ENCODE measurements around the gene KCNQ1. TPM values are rescaled to one million over a fixed set of nuclear protein-coding genes. Genes with fewer than 3 reads are reported as not detected.

KCNQ1 gene
- total RNA-seq, 1 donor from 2014 or later = 4.8 TPM

DNA sequence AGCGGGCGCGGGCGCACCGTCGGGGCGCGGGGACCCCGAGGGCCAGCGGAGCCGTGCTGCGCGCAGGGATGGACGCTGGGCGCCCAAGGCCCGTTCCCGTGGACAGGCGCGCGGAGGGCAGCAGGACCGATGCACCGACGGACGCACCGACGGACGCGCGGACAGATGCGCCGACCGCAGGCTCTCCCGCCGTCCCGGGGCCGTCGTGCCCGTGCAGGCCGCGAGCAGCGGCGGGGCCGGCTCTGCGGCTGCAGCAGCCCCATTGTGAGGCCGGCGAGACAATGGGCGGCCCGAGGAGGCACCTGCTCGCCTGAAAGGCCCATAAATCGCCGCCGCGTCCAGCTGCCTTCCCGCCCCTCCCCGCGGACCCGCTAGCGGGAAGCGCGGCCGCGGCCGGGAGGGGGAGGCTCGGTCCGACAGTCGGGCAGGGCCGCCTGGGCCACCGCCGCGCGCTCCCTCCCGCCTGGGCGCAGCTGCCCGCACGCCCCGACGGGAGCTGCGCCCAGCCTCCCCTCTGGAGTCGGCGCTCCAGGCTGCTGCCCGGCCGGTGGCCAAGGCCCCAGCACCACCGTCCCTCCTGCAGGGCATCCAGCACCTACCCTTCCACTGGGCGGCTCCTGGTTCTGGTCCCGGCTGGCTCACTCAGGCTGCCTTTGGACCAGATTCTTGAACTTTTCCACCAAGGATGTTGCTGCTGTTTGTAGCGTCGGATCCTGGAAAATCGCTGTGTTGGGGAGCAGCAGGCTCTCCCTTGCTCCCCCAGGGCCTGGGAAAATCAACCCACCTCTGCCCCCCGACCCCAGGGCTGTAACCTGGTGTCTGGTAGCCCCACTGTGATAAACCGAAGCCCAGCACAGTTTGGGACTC is 425.0 kb downstream of the KCNQ1 start:
- Mint-ChIP-seq H3K27ac (no peak overlapping the region), H3K9me3 (no peaks in the 10 kb centered on the region), H3K4me1 (ENCODE audit: unreplicated experiment) (peaks cover 33% of the 10 kb centered on the region), H3K4me3 (no peak overlapping the region), H3K27me3 (peaks cover 53% of the 10 kb centered on the region), H3K36me3 (no peaks in the 10 kb centered on the region)
- no peak for DNase-seq (ENCODE audit: extremely low spot score, unreplicated experiment)
- TF ChIP-seq, protein P1, sequence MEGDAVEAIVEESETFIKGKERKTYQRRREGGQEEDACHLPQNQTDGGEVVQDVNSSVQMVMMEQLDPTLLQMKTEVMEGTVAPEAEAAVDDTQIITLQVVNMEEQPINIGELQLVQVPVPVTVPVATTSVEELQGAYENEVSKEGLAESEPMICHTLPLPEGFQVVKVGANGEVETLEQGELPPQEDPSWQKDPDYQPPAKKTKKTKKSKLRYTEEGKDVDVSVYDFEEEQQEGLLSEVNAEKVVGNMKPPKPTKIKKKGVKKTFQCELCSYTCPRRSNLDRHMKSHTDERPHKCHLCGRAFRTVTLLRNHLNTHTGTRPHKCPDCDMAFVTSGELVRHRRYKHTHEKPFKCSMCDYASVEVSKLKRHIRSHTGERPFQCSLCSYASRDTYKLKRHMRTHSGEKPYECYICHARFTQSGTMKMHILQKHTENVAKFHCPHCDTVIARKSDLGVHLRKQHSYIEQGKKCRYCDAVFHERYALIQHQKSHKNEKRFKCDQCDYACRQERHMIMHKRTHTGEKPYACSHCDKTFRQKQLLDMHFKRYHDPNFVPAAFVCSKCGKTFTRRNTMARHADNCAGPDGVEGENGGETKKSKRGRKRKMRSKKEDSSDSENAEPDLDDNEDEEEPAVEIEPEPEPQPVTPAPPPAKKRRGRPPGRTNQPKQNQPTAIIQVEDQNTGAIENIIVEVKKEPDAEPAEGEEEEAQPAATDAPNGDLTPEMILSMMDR (conservative IDR thresholded peaks at IDR 0.05) = no peak

DNA sequence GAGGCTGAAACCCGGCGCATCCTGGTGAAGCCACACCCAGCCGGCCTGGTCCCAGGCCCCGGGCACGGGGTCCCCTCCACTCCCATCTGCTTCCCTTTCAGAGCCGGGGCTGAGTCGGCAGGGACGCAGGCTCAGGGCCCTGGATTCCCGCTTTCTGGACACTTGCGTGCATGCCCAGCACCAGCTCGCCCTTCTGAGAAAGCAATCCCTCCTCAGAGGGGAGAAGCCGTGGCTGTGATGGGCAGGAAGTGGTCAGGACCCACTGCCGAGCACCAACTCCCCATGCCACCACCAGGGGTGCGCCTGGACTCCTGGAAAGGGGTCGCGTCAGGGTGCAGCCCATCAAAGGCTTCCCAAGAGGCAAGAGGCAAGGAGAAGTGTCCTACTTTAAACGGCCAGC is 425.7 kb downstream of the KCNQ1 start:
- peaks cover 50% of the 10 kb centered on the region for H3K27me3 Mint-ChIP-seq
- no peaks in the 10 kb centered on the region for H3K36me3 Mint-ChIP-seq
- H3K9me3 Mint-ChIP-seq = no peaks in the 10 kb centered on the region
- DNase-seq (ENCODE audit: extremely low spot score, unreplicated experiment) = no peak
- no peak overlapping the region for H3K27ac Mint-ChIP-seq
- no peak overlapping the region for H3K4me3 Mint-ChIP-seq
- H3K4me1 Mint-ChIP-seq (ENCODE audit: unreplicated experiment) = peaks cover 33% of the 10 kb centered on the region
- TF ChIP-seq, protein P1 (conservative IDR thresholded peaks at IDR 0.05) = peak; percentile 54

DNA sequence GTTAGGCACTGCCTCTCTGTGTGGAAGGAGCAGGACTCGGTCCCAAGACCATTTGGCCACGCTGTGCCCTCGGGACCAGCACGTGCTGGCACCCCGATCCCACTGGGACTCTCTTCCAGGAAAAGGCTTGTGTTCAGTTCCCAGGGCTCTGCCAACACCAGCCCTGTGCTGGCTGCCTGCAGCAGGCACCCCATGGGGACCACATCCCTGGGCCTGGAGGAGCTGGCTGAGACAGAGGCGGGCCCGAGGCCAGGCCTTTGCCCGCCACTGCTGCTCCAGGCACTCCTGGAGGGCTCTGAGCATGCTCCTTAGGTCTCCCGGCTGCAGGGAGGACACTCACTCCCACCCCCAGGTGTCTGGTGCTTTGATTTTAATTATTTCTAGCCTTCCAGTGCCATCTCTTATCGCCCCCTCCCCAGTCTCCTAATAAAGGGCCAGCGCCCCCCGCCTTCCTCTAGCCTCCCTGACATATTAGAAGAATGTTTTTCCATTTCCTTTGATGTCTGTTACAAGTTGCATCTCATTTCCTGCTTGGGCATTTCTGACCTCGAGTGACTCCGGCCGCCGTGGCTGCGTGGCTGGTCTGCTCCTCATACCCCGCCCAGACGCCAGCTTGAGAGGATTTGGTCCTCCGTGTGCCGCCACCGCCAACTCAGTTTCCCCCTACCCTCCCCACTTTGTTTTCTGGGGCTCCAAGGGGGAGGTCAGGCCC is 426.3 kb downstream of the KCNQ1 start:
- Mint-ChIP-seq H3K27me3 (peaks cover 48% of the 10 kb centered on the region), H3K27ac (no peak overlapping the region), H3K4me3 (peak overlapping the region; percentile 65), H3K36me3 (peaks cover 5% of the 10 kb centered on the region), H3K9me3 (no peaks in the 10 kb centered on the region), H3K4me1 (ENCODE audit: unreplicated experiment) (peaks cover 33% of the 10 kb centered on the region)
- TF ChIP-seq, protein P1 (conservative IDR thresholded peaks at IDR 0.05) = no peak
- no peak for DNase-seq (ENCODE audit: extremely low spot score, unreplicated experiment)

DNA sequence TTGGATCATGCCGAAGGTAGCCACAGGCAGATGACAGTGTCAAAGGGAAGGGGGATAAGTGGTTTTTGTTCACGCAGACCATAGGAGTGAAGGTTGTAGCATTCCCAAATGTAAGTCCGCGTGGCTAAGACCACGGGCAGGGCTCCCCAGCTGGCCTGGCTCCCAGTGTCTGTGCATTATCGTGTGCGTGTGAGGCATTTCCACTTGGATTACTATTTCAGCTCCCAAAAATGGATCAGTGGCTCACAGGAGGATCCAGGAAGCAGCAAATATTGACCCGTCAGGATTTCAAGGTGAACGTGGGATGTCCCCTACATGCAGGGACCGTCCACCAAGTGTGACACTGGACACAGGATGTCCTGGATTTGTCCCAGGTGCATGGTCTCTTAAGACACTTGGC is 430.2 kb downstream of the KCNQ1 start:
- TF ChIP-seq, protein P1 (conservative IDR thresholded peaks at IDR 0.05) = no peak
- Mint-ChIP-seq H3K9me3 (no peaks in the 10 kb centered on the region), H3K4me3 (no peak overlapping the region), H3K27me3 (peaks cover 20% of the 10 kb centered on the region), H3K36me3 (peaks cover 5% of the 10 kb centered on the region), H3K27ac (no peak overlapping the region), H3K4me1 (ENCODE audit: unreplicated experiment) (peaks cover 12% of the 10 kb centered on the region)
- DNase-seq (ENCODE audit: extremely low spot score, unreplicated experiment) = no peak

DNA sequence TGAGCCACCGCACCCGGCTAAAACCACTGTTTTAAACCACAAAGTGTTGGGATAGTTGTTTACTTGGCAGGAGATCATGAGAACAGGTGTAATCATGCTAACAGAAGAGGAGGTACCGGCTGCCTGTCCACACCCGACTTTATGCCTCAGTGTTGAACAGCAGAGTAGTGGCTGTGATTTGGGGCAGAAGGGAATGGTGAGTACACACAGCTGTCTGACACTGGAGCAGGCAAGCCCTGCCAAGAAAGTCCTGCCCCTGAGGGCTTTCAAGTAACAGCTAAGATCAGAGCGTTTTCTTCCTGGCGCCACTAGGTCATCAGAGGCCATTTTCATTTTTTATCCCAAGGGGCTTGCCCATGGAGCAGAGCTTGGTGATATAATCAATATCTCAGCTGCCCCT is 432.7 kb downstream of the KCNQ1 start:
- no peak for DNase-seq (ENCODE audit: extremely low spot score, unreplicated experiment)
- Mint-ChIP-seq H3K27ac (no peak overlapping the region), H3K4me3 (no peak overlapping the region), H3K36me3 (peaks cover 5% of the 10 kb centered on the region), H3K27me3 (no peaks in the 10 kb centered on the region), H3K9me3 (no peaks in the 10 kb centered on the region), H3K4me1 (ENCODE audit: unreplicated experiment) (peaks cover 9% of the 10 kb centered on the region)
- TF ChIP-seq, protein P1 (conservative IDR thresholded peaks at IDR 0.05) = no peak

Measured in type B pancreatic cell (in vitro differentiated cells).